Measurements from ENCODE around the gene AKAP10.

The AKAP10 gene

DNA sequence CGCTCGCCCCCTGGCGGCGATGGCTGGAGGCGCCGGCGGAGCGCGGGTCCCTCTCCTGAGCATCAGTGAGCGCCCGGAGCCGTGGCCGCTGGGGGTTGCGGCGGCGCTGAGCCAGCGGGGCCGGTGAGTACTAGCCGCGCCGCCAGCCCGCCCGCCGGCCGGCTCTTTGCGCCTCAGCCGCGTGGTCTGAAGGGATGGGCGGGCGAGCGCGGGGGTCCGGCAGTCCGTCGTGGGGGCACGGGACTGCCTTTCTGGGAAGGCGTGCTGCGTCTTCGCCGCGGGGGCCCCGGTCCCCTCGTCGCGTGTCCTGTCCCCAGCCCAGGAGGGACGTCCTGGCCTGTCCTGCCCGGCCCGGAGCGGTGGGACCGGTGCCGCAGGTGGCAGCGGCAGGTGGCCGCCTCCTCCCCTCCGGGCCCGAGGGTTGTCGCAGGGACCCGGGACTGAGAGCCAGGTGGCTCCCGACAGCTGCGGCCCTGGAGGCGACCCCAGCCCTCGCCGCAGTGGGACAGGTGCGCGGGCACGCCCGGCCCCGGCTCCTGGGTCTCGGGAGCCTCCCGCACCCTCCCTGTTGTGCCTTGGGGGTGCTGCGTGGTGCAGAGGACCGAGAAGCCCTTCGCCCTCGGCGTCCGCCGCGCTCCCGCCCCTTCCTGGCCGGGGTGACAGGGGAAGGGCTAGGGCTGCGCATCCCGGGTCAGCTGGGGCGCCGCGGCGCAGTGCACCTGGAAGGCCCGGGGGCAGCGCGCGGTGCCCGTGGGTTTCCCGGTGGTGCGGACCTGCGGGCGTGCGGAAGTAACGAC is 31.9 kb upstream of the AKAP10 start, which contains the start of gene SPECC1:
Gene SPECC1, plus strand, starts transcription at position 58 of the 797 bp plus-strand sequence. CDS start 87,293 bp downstream, outside the sequence.
- H3K27ac ChIP-seq: peak within 1 kb of the TSS; percentile 78
- TF ChIP-seq, protein P1, sequence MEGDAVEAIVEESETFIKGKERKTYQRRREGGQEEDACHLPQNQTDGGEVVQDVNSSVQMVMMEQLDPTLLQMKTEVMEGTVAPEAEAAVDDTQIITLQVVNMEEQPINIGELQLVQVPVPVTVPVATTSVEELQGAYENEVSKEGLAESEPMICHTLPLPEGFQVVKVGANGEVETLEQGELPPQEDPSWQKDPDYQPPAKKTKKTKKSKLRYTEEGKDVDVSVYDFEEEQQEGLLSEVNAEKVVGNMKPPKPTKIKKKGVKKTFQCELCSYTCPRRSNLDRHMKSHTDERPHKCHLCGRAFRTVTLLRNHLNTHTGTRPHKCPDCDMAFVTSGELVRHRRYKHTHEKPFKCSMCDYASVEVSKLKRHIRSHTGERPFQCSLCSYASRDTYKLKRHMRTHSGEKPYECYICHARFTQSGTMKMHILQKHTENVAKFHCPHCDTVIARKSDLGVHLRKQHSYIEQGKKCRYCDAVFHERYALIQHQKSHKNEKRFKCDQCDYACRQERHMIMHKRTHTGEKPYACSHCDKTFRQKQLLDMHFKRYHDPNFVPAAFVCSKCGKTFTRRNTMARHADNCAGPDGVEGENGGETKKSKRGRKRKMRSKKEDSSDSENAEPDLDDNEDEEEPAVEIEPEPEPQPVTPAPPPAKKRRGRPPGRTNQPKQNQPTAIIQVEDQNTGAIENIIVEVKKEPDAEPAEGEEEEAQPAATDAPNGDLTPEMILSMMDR (conservative IDR thresholded peaks at IDR 0.05): peak; percentile 98

DNA sequence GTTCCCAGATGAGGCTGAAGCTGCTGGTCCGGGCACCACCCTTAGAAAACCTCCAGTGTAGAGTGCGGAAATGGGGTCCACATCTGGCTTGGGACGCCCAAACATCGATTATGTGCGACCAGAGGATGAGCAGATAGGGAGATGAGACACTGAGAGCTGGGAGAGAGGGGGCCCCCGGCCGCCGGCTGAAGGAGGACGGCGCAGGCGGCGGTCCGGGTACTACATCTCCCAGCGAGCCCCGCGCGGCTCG is 31.3 kb upstream of the AKAP10 start:
- TF ChIP-seq, protein P1 (conservative IDR thresholded peaks at IDR 0.05): no peak
- peak overlapping the region; percentile 78 for H3K27ac ChIP-seq

DNA sequence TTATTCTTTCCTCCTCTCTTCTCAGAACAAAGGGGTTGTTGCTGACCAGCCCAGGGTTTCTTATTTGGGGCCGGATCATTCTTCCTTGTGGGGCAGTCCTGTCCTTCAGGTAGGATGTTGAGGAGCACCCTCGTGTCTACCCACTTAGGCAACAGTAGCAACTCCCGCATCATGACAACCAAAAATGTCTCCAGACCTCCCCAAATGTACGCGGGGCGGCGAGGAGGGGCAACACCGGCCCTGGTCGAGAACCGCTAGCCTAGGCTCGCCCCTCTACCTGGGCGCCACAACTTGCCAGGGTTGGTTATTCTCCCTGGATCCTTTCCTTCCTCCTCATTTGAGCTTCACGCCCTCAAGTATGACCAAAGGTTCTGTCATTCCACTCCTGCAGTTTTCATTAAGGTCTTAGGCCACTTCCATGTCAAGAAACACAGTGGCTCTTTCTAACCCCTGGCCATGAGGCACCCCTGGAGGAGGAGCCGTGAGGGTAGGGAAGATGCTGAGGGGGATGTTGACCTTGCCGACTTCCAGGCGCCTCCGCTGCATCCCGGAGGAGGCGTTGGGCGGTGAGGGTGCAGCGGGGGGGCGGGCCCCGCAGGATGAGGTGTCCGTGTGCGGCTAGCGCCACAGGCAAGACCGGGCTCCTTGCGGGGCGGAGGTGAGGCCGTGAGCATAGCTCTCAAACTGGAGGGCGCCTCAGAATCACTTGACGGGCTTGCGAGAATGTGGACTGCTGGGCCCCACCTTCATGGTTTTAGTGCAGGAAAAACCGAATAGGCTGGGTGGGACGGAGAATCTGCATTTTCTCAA is 30.8 kb upstream of the AKAP10 start:
- TF ChIP-seq, protein P1 (conservative IDR thresholded peaks at IDR 0.05): no peak
- H3K27ac ChIP-seq: peak overlapping the region; percentile 78; the same call in 1 of the 2 replicates

DNA sequence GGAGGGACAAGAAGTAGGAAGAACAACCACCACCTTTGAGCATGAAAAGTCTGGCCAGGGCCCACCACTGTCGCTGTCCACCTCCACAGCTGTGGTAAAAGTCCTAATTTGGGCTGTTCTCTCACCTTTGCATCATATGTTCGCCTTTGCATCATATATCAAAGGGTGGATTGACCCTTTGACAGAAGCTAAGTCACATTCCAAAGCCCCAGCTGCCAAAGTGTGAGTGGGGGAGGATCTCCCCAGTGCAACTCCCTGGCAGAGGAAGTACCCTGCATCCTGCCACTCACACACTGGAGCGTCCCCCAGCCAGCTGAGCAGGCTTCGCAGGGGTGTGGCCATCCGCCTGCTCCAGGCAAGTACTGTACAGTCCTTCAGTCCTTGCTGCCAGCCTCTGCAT is 18.9 kb upstream of the AKAP10 start:
- no peak overlapping the region for H3K27ac ChIP-seq
- TF ChIP-seq, protein P1 (conservative IDR thresholded peaks at IDR 0.05): no peak

DNA sequence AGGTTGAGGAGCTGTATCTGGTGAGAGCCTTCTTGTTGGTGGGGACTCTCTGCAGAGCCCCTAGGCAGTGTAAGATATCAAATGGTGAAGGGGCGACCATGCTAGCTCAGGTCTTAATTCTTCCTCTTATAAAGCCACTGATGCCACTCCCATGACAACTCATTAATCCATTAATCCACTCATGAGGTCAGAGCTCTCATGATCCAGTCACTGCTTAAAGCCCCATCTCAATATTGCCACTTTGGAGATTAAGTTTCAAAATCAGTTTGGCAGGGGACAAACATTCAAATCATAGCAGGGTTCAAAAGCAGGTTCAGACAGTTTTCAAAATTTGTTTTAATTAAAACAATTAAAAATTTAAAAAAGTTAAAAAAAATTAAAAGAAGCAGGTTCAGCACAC is 18.5 kb upstream of the AKAP10 start:
- TF ChIP-seq, protein P1 (conservative IDR thresholded peaks at IDR 0.05): no peak
- no peak overlapping the region for H3K27ac ChIP-seq

DNA sequence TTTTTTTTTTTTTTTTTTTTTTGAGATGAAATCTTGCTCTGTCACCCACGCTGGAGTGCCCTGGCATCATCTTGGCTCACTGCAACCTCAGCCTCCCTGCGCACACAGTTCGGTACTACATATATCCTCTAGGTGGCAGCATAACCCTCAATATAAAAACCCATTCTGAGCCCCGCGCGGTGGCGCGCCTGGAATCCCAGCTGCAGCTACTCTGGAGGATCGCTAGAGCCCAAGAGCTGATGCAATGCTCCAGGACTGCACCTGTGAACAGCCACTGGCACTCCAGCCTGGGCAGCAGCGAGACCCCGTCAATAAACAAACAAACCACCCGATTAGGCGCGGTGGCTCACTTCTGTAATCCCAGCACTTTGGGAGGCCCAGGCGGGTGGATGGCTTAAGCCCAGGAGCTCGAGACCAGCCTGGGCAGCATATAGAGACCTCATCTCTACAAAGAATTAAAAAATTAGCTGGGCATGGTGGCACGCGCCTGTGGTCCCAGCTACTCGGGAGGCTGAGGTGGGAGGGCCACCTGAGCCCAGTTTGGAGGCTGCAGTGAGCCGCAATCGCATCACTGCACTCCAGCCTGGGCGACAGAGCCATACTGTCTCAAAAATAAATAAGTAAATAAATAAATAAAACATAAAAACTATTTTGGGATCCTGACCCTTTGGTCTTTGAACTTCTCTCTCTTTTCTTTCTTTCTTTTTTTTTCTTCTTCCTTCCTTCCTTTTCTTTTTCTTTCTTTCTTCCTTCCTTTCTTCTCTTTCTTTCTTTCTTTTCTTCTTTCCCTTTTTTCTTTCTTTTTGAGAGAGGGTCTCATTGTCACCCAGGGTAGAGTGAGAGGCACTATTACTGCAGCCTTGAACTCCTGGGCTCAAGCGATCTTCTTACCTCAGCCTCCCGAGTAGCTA is 15.4 kb upstream of the AKAP10 start:
- H3K27ac ChIP-seq: peak overlapping the region; percentile 38; the same call in 1 of the 2 replicates
- TF ChIP-seq, protein P1 (conservative IDR thresholded peaks at IDR 0.05): peak; percentile 78
